ENCODE data around the gene CDK14. TPM values are rescaled to one million over a fixed set of nuclear protein-coding genes. Genes with fewer than 3 reads are reported as not detected.

Gene CDK14
- total RNA-seq, 2 donors from 2014 or later, result 1.9 to 4.9 TPM

GRCh38 chr7:90603346-90603745, 7.2 kb downstream of the CDK14 start:
- H3K36me3 ChIP-seq, result no peaks in the 10 kb centered on the region
- no peak overlapping the region for H3K4me3 ChIP-seq
- H3K27ac ChIP-seq, result no peak overlapping the region
- H3K4me1 ChIP-seq, result no peaks in the 10 kb centered on the region
- no peak overlapping the region for H3K9ac ChIP-seq (ENCODE audit: low read depth in 2 of 2, low read length in 2 of 2)
- intact Hi-C loops (cut with DNase I), result no loop called here
- no peaks in the 10 kb centered on the region for H3K27me3 ChIP-seq
- H3K9me3 ChIP-seq, result no peaks in the 10 kb centered on the region
- no peak for DNase-seq
- TF ChIP-seq, protein P1, sequence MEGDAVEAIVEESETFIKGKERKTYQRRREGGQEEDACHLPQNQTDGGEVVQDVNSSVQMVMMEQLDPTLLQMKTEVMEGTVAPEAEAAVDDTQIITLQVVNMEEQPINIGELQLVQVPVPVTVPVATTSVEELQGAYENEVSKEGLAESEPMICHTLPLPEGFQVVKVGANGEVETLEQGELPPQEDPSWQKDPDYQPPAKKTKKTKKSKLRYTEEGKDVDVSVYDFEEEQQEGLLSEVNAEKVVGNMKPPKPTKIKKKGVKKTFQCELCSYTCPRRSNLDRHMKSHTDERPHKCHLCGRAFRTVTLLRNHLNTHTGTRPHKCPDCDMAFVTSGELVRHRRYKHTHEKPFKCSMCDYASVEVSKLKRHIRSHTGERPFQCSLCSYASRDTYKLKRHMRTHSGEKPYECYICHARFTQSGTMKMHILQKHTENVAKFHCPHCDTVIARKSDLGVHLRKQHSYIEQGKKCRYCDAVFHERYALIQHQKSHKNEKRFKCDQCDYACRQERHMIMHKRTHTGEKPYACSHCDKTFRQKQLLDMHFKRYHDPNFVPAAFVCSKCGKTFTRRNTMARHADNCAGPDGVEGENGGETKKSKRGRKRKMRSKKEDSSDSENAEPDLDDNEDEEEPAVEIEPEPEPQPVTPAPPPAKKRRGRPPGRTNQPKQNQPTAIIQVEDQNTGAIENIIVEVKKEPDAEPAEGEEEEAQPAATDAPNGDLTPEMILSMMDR (IDR thresholded peaks at IDR 0.05), result no peak

- no peaks in the 10 kb centered on the region for H3K36me3 ChIP-seq
- intact Hi-C loops (cut with DNase I), result no loop called here
- H3K9me3 ChIP-seq, result no peaks in the 10 kb centered on the region
- no peaks in the 10 kb centered on the region for H3K4me1 ChIP-seq
- no peak overlapping the region for H3K9ac ChIP-seq (ENCODE audit: low read depth in 2 of 2, low read length in 2 of 2)
- no peak overlapping the region for H3K4me3 ChIP-seq
- H3K27me3 ChIP-seq, result no peaks in the 10 kb centered on the region
- TF ChIP-seq, protein P1 (IDR thresholded peaks at IDR 0.05), result no peak
- H3K27ac ChIP-seq, result no peak overlapping the region
- no peak for DNase-seq
Measured at GRCh38 chr7:90604383-90604782, 8.3 kb downstream of the CDK14 start.

DNA sequence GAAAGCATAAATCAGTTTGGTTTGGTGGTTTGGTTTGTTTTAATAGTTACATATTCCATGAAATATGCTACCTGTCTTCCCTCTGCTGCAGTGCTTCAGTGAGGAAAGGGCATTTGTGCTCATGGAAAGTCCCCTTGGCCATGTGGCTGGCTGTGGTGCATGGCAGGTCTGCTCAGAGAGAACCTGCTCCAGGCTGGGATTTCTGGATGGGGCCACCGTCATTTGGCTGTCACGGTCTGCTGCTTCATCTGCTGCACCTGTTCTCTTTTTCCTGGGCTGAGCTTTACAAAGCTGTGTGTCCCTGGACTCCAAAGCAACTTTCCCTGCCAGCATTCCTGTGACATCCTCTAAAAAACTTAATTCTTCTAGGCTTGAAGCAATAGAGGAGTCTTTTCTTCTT, 8.9 kb downstream of the CDK14 start:
- H3K4me3 ChIP-seq, result no peak overlapping the region
- H3K4me1 ChIP-seq, result no peaks in the 10 kb centered on the region
- H3K27ac ChIP-seq, result no peak overlapping the region
- no peaks in the 10 kb centered on the region for H3K36me3 ChIP-seq
- intact Hi-C loops (cut with DNase I), result no loop called here
- H3K27me3 ChIP-seq, result no peaks in the 10 kb centered on the region
- no peak for DNase-seq
- no peaks in the 10 kb centered on the region for H3K9me3 ChIP-seq
- H3K9ac ChIP-seq (ENCODE audit: low read depth in 2 of 2, low read length in 2 of 2), result no peak overlapping the region
- TF ChIP-seq, protein P1 (IDR thresholded peaks at IDR 0.05), result no peak

DNA sequence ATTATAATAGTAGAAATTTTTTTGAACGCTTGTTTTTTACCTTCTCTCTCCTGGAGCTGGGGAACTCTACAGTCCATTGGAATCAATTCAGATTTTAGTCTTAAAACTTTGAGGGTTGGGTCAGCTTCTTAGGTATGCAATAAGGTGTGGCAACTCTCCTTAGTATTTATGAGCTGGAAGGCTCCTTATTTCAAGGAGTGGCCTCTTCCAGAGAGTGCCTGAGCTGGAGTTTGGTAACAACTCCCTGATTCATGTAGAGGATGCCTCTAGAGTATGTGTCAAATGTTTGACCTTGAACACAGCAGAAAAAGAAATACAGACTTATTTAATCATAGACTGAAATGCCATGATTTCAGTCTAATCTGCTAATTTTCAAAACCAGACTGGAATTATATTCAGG, 11.1 kb downstream of the CDK14 start:
- intact Hi-C loops (cut with DNase I), result no loop called here
- Histone ChIP-seq H3K9me3 (no peaks in the 10 kb centered on the region), H3K27me3 (no peaks in the 10 kb centered on the region), H3K4me1 (no peaks in the 10 kb centered on the region), H3K36me3 (no peaks in the 10 kb centered on the region), H3K27ac (no peak overlapping the region), H3K4me3 (no peak overlapping the region), H3K9ac (ENCODE audit: low read depth in 2 of 2, low read length in 2 of 2) (no peak overlapping the region)
- no peak for DNase-seq
- TF ChIP-seq, protein P1 (IDR thresholded peaks at IDR 0.05), result no peak

DNA sequence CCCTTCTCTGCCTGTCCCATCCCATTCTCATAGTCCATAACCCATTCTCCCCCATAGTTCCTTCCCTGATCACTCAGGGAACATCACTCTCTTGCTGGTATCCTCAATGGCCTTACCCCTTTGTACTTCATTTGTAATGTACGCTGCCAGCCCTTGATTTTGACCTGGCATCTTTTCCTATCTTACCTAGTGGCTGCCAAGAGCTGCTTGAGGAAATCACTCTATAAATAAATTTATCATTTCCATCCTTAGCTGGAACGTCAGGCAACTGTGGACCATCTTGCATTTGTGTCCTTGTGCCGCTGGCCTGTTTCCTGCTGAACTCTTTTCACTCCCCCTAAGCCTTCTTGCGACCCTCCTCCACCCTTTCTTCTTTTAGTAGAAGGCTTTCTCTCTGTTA, 14.0 kb downstream of the CDK14 start:
- H3K4me3 ChIP-seq, result no peak overlapping the region
- H3K36me3 ChIP-seq, result no peaks in the 10 kb centered on the region
- intact Hi-C loops (cut with DNase I), result no loop called here
- no peak overlapping the region for H3K9ac ChIP-seq (ENCODE audit: low read depth in 2 of 2, low read length in 2 of 2)
- no peak overlapping the region for H3K27ac ChIP-seq
- H3K9me3 ChIP-seq, result no peaks in the 10 kb centered on the region
- no peaks in the 10 kb centered on the region for H3K4me1 ChIP-seq
- no peak for DNase-seq
- TF ChIP-seq, protein P1 (IDR thresholded peaks at IDR 0.05), result no peak
- no peaks in the 10 kb centered on the region for H3K27me3 ChIP-seq

GRCh38 chr7:90611115-90611514, 15.0 kb downstream of the CDK14 start:
- intact Hi-C loops (cut with DNase I), result no loop called here
- H3K27ac ChIP-seq, result no peak overlapping the region
- TF ChIP-seq, protein P1 (IDR thresholded peaks at IDR 0.05), result no peak

More at GRCh38 chr7:90611115-90611514, 15.0 kb downstream of the CDK14 start:
- H3K9ac ChIP-seq (ENCODE audit: low read depth in 2 of 2, low read length in 2 of 2), result no peak overlapping the region
- no peak overlapping the region for H3K4me3 ChIP-seq
- H3K9me3 ChIP-seq, result no peaks in the 10 kb centered on the region
- H3K27me3 ChIP-seq, result no peaks in the 10 kb centered on the region
- DNase-seq, result no peak
- H3K4me1 ChIP-seq, result no peaks in the 10 kb centered on the region
- no peaks in the 10 kb centered on the region for H3K36me3 ChIP-seq

Measured in colonic mucosa (tissue), 4 donors.